ENCODE results near the gene APOL1. TPM values are rescaled to one million over a fixed set of nuclear protein-coding genes. Genes with fewer than 3 reads are reported as not detected.

APOL1 gene
- total and polyA plus RNA-seq, 9 of the 15 experiments (the other 6 are each of a cell fraction or from before 2014, with no cell fraction given): 2.5 to 9.7 (median 5.6) TPM

GRCh38 chr22:36257308-36257707, 4.4 kb downstream of the APOL1 start:
- 76% methylated on average over 8 of the region's 8 CpGs for WGBS (ENCODE audit: insufficient coverage, low coverage, missing lambda C conversion rate)
- H3K27me3 ChIP-seq (ENCODE audit: control insufficient read depth in 2 of 2, insufficient read depth in 2 of 2, low read length in 2 of 2): no peaks in the 10 kb centered on the region
- H4K20me1 ChIP-seq (replicated peaks; ENCODE audit: control insufficient read depth, insufficient read depth, low read length): no peaks in the 10 kb centered on the region
- H3K4me2 ChIP-seq (ENCODE audit: insufficient read depth, low read length): no peak overlapping the region
- ChIA-PET POLR2A (no interaction called here), CTCF (ENCODE audit: low intra/inter-chr PET ratio) (interaction anchor here (0.5 kb wide), 1 partner anchor 38 kb away, joined by 3 read pairs; no protein-coding TSS in a partner anchor)
- FAIRE-seq (no peak), ATAC-seq (no peak), DNase-seq (ENCODE audit: extremely low read depth in 1 of 4, low spot score in 3 of 4) (no peak)
- peak overlapping the region in 1 of 2 experiments; percentile 17; a peak in 1 of 4 replicates for H3K9ac ChIP-seq (ENCODE audit: insufficient read depth in 1 of 2, low read depth in 2 of 2, low read length in 2 of 2)
- no peak overlapping the region for H3K4me3 ChIP-seq
- intact Hi-C loops (cut with micrococcal nuclease): no loop called here
- peaks cover 39 to 46% of the 10 kb centered on the region in 2 experiments for H3K4me1 ChIP-seq (replicated peaks in 1 of 2; ENCODE audit: control insufficient read depth in 2 of 2, insufficient read depth in 2 of 2, low read length in 2 of 2)
- peaks cover 25% of the 10 kb centered on the region for H3K79me2 ChIP-seq (ENCODE audit: control insufficient read depth, insufficient read depth, low read length)
- peaks cover 22% of the 10 kb centered on the region; the same call in 1 of the 3 replicates for H3K36me3 ChIP-seq (ENCODE audit: control insufficient read depth, insufficient read depth, low read length)
- H3K9me1 ChIP-seq (ENCODE audit: control insufficient read depth, insufficient read depth, low read length): no peaks in the 10 kb centered on the region
- TF ChIP-seq ZNF277 (CRISPR knock-in tag; IDR thresholded peaks at IDR 0.05; ENCODE audit: borderline replicate concordance) (no peak), ZNF407 (IDR thresholded peaks at IDR 0.05; ENCODE audit: low read depth) (no peak), CHD1 (IDR thresholded peaks at IDR 0.05; ENCODE audit: low read length) (no peak), GTF2F1 (IDR thresholded peaks at IDR 0.05; ENCODE audit: low read depth, low read length) (no peak), PRMT5 (CRISPR knock-in tag; IDR thresholded peaks at IDR 0.05) (no peak)
- H2AFZ ChIP-seq (ENCODE audit: low read depth, low read length): no peak overlapping the region
- no TSS peak for BruUV-seq (replicated peaks)
- H3K27ac ChIP-seq (ENCODE audit: extremely low read depth, low read depth, low read length): no peak overlapping the region
- H3K9me3 ChIP-seq (replicated peaks; ENCODE audit: control insufficient read depth, insufficient read depth, low read depth, low read length): no peaks in the 10 kb centered on the region
- in situ Hi-C loops (cut with MboI): no loop called here

Data from K562 (cell line).